K562 (cell line): ENCODE measurements around the gene RAI14. TPM values are rescaled to one million over a fixed set of nuclear protein-coding genes. Genes with fewer than 3 reads are reported as not detected.

Experiments
- ATAC-seq: fragments of 200-7000 bp; cut with Tn5 transposase; 3 replicates; pipeline ENCODE4 v1.9.1; 2020; ENCODE audit warnings: moderate library complexity
- BruUV-seq: library from RNA; stranded (reverse); fragments of 400-500 nt; replicated peaks from 2 replicates; lab custom pipeline; 2021; lab: Mats Ljungman, UMichigan
- CTCF ChIA-PET: fragments of 300-600 bp; formaldehyde crosslinking; extraction: SDS; loops from one replicate; lab custom pipeline; 2021; ENCODE audit warnings: low intra/inter-chr PET ratio; lab: Yijun Ruan, JAX
- POLR2A ChIA-PET: fragments of 300-600, 350-650 bp; sonication (Branson Sonifier 250); formaldehyde crosslinking; extraction: SDS; loops from one replicate; lab custom pipeline; 2021; ENCODE audit warnings: antibody characterized with exemption, inconsistent platforms; lab: Yijun Ruan, JAX
- DNase-seq, 4 experiments: peaks; one replicate each; pipeline versions ENCODE4 v3.0.0 to v3.0.0-alpha.2; 2011 to 2018; ENCODE audit warnings: low spot score in 3 of 4, mixed read lengths in 3 of 4; ENCODE audit errors: extremely low read depth in 1 of 4
- FAIRE-seq: peaks from 2 replicates; lab custom pipeline; 2011; peaks lifted over from hg19 to GRCh38; lab: Jason Lieb, UNC
- H2AFZ ChIP-seq: 2 replicates; pipeline ENCODE4 v1.6.0; 2011; ENCODE audit warnings: low read depth, low read length, control low read depth, inconsistent platforms
- H3K27ac ChIP-seq: fragments of 200-600 bp; 3 replicates; pipeline ENCODE4 v1.8.0; 2011; ENCODE audit warnings: low read depth, mild to moderate bottlenecking, control low read depth, inconsistent platforms, low read length, moderate library complexity, mixed read lengths; ENCODE audit errors: extremely low read depth
- H3K27me3 ChIP-seq, 2 experiments: fragments of 300-600 bp in 1 of 2; 2 replicates in 1 of 2; 3 replicates in 1 of 2; pipeline versions ENCODE4 v1.6.0 to v1.8.0; 2011; ENCODE audit warnings: inconsistent platforms in 2 of 2, low read length in 2 of 2, mild to moderate bottlenecking in 1 of 2, mixed read lengths in 1 of 2, moderate library complexity in 1 of 2; ENCODE audit not compliant: control insufficient read depth in 2 of 2, insufficient read depth in 2 of 2
- H3K36me3 ChIP-seq: fragments of 300-600 bp; 3 replicates; pipeline ENCODE4 v1.8.0; 2011; ENCODE audit warnings: mild to moderate bottlenecking, low read length, inconsistent platforms; ENCODE audit not compliant: control insufficient read depth, insufficient read depth
- H3K4me1 ChIP-seq, 2 experiments: fragments of 200-600 bp in 1 of 2; replicated peaks in 1 of 2; 2 replicates in 1 of 2; 3 replicates in 1 of 2; pipeline versions ENCODE4 v1.5.1 to v1.8.0; 2011; ENCODE audit warnings: inconsistent platforms in 2 of 2, low read length in 2 of 2, mild to moderate bottlenecking in 1 of 2, mixed read lengths in 1 of 2, moderate library complexity in 1 of 2; ENCODE audit not compliant: control insufficient read depth in 2 of 2, insufficient read depth in 2 of 2
- H3K4me2 ChIP-seq: 2 replicates; pipeline ENCODE4 v1.6.1; 2011; ENCODE audit warnings: low read length, control low read depth, inconsistent platforms, mixed read lengths; ENCODE audit not compliant: insufficient read depth
- H3K4me3 ChIP-seq: fragments of 200-600 bp; sonication (generic), shearing (Covaris generic); 2 replicates; pipeline ENCODE4 v1.5.1; 2016; ENCODE audit warnings: control low read depth, inconsistent platforms
- H3K79me2 ChIP-seq: fragments of 200-600 bp; 3 replicates; pipeline ENCODE4 v1.8.0; 2011; ENCODE audit warnings: low read length, inconsistent platforms; ENCODE audit not compliant: control insufficient read depth, insufficient read depth
- H3K9ac ChIP-seq, 2 experiments: 2 replicates each; pipeline versions ENCODE4 v1.6.0 to v1.6.1; 2011; ENCODE audit warnings: low read depth in 2 of 2, low read length in 2 of 2, control low read depth in 1 of 2, inconsistent platforms in 1 of 2, mild to moderate bottlenecking in 1 of 2, mixed read lengths in 1 of 2; ENCODE audit not compliant: insufficient read depth in 1 of 2
- H3K9me1 ChIP-seq: one replicate; pipeline ENCODE4 v1.6.0; 2011; ENCODE audit warnings: inconsistent platforms, mild to moderate bottlenecking, low read length, moderate library complexity; ENCODE audit not compliant: control insufficient read depth, insufficient read depth
- H3K9me3 ChIP-seq: replicated peaks from 2 replicates; pipeline ENCODE4 v1.5.1; 2011; ENCODE audit warnings: low read depth, low read length, inconsistent platforms; ENCODE audit not compliant: control insufficient read depth, insufficient read depth
- H4K20me1 ChIP-seq: replicated peaks from 2 replicates; pipeline ENCODE4 v1.6.1; 2011; ENCODE audit warnings: low read length, inconsistent platforms, mixed read lengths; ENCODE audit not compliant: control insufficient read depth, insufficient read depth
- BCLAF1 ChIP-seq, 2 experiments: fragments of 450-650 bp in 1 of 2; IDR thresholded peaks; 2 replicates each; pipeline ENCODE4 v1.6.1; 2011 to 2017; ENCODE audit warnings: low read depth in 2 of 2, antibody characterized with exemption in 1 of 2, borderline replicate concordance in 1 of 2, low read length in 1 of 2, mild to moderate bottlenecking in 1 of 2, mixed read lengths in 1 of 2; ENCODE audit not compliant: control insufficient read depth in 1 of 2
- CC2D1A ChIP-seq: fragments of 450-650 bp; IDR thresholded peaks from 2 replicates; pipeline ENCODE4 v1.6.1; 2017; ENCODE audit warnings: mild to moderate bottlenecking
- HMBOX1 ChIP-seq: sonication (generic); IDR thresholded peaks from 2 replicates; pipeline ENCODE4 v1.6.1; 2016
- LARP7 ChIP-seq: fragments of 450-650 bp; IDR thresholded peaks from 2 replicates; pipeline ENCODE4 v1.6.1; 2016
- MAFG ChIP-seq: fragments of 450-650 bp; conservative IDR thresholded peaks from 2 replicates; pipeline ENCODE4 v1.6.1; 2016; ENCODE audit warnings: missing genetic modification characterization, missing compliant biosample characterization
- RREB1 ChIP-seq: fragments of 250-450 bp; sonication (Bioruptor Pico); IDR thresholded peaks from 2 replicates; pipeline ENCODE4 v1.4.0; 2020
- ZMIZ1 ChIP-seq, 2 experiments: fragments of 150-350 bp in 1 of 2; IDR thresholded peaks; 2 replicates each; pipeline ENCODE4 v1.6.1; 2012 to 2016; ENCODE audit warnings: low read depth in 2 of 2, low read length in 2 of 2, mild to moderate bottlenecking in 1 of 2, moderate library complexity in 1 of 2
- WGBS: fragments of 100-300 bp; shearing (Covaris generic); methylation state at CpG from one replicate; pipeline ENCODE4 v1.1.6; 2016; ENCODE audit warnings: low coverage, mixed read lengths; ENCODE audit not compliant: insufficient coverage; ENCODE audit errors: missing lambda C conversion rate; 5-methylcytosine and 5-hydroxymethylcytosine counted together
- in situ Hi-C: fragments of 300-500 bp; cut with MboI; formaldehyde crosslinking; loops from 4 replicates; pipeline ENCODE4 v1.15.0; 2018; ENCODE audit warnings: inconsistent platforms, mixed read lengths
- intact Hi-C: fragments of 100-400 bp; cut with micrococcal nuclease; formaldehyde crosslinking; loops from 2 replicates; pipeline ENCODE4 v1.14.2; 2022
- polyA plus RNA-seq, 8 experiments: library from polyadenylated mRNA; depleted of rRNA in 4 of 8; stranded (reverse) in 5 of 8; unstranded in 3 of 8; fragments of >200 nt; fragmentation: Nextera tagmentation in 2 of 8; fragmentation: Illumina TruSeq in 1 of 8; extraction: Ambion mirVana in 2 of 8; extraction: Trizol in 1 of 8; gene quantifications; 2 replicates each; pipeline versions ENCODE4 v1.2.1 to v1.2.3, GENCODE V29; 2011 to 2014; ENCODE audit warnings: inconsistent platforms in 1 of 8, missing spikeins in 1 of 8
- total RNA-seq, 7 experiments: library from RNA; depleted of rRNA in 6 of 7; stranded (reverse); fragments of >200 nt in 6 of 7; fragmentation: Illumina TruSeq in 2 of 7; extraction: Trizol in 2 of 7; gene quantifications; 2 replicates each; pipeline versions ENCODE4 v1.2.1 to v1.2.3, GENCODE V29; 2011 to 2021; ENCODE audit warnings: low replicate concordance in 1 of 7

RAI14 gene
- total and polyA plus RNA-seq, 9 of the 15 experiments (the other 6 are each of a cell fraction or from before 2014, with no cell fraction given): 11.3 to 82.5 (median 34.8) TPM

- ATAC-seq: no peak
- Histone ChIP-seq H3K9me3 (no peaks in the 10 kb centered on the region), H3K9me1 (no peaks in the 10 kb centered on the region), H3K4me1 (peaks cover 6% of the 10 kb centered on the region in 2 experiments; a peak in 3 of 5 replicates), H3K9ac (no peak overlapping the region), H2AFZ (no peak overlapping the region), H3K27ac (no peak overlapping the region), H3K27me3 (no peaks in the 10 kb centered on the region), H3K4me3 (no peak overlapping the region), H3K79me2 (no peaks in the 10 kb centered on the region), H3K36me3 (peaks cover 3% of the 10 kb centered on the region; the same call in 1 of the 3 replicates), H3K4me2 (no peak overlapping the region), H4K20me1 (no peaks in the 10 kb centered on the region)
- FAIRE-seq: no peak
- DNase-seq: no peak
- intact Hi-C loops (no loop called here), in situ Hi-C loops (no loop called here)
- 71% methylated on average over 3 of the region's 3 CpGs for WGBS
- BruUV-seq: no TSS peak
- ChIA-PET CTCF (no interaction called here), POLR2A (interaction anchor here (0.6 to 1.5 kb wide), 3 partner anchors 18 to 147 kb away, joined by 3 to 4 read pairs (median 4); no protein-coding TSS in a partner anchor)
- no peak for TF ChIP-seq HMBOX1
- no peak for TF ChIP-seq ZMIZ1 (IDR thresholded peaks at IDR 0.05; ENCODE audit: low read depth in 2 of 2, low read length in 2 of 2)
- no peak for TF ChIP-seq CC2D1A
- no peak for TF ChIP-seq LARP7
- no peak for TF ChIP-seq BCLAF1 (IDR thresholded peaks at IDR 0.05; ENCODE audit: borderline replicate concordance in 1 of 2, control insufficient read depth in 1 of 2, low read depth in 2 of 2, low read length in 1 of 2)
- no peak for TF ChIP-seq MAFG (tag)
- no peak for TF ChIP-seq RREB1 (CRISPR knock-in tag)
Measured at GRCh38 chr5:34736445-34737115, 80.5 kb downstream of the RAI14 start.
